SHP77 treated with DMSO at 0.1 percent for 48 hours (cell line): ENCODE data around the gene CYP2W1.

Experiments used
- DNase-seq: peaks from one replicate; lab custom pipeline; 2025; lab: John Stamatoyannopoulos, UW

CYP2W1 gene

GRCh38 chr7:982511-983003 lies 424 bp upstream of the CYP2W1 start:
- no peak for DNase-seq

GRCh38 chr7:983616-984071 lies 663 bp downstream of the CYP2W1 start:
- DNase-seq = no peak

DNA sequence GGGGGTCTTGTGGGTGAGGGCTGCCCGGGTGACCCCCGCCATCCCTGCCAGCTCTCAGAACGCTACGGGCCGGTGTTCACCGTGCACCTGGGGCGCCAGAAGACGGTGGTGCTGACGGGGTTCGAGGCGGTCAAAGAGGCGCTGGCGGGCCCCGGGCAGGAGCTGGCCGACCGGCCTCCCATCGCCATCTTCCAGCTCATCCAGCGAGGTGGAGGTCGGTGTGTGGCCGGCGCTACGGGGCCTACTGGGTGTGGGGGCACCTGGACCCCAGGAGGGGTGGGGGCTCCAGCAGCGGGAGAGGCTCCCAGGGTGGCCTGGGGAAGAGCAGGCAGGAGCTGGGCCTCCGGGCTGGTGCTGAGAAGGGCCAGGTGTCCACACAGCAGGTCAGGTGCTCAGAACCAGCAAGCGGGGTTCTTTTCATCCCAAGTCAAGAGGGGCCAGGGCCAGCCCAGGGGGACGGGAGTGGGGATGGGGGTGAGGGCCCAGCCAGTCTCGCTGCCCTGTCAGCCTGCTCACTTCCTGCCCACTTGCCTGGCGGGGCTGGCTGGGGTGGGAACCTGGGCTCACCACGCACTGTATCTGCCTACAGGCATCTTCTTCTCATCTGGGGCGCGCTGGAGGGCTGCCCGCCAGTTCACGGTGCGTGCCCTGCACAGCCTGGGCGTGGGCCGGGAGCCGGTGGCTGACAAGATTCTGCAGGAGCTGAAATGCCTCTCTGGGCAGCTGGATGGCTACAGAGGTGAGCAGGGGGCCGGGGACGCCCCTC lies 1.6 kb downstream of the CYP2W1 start:
- no peak for DNase-seq

DNA sequence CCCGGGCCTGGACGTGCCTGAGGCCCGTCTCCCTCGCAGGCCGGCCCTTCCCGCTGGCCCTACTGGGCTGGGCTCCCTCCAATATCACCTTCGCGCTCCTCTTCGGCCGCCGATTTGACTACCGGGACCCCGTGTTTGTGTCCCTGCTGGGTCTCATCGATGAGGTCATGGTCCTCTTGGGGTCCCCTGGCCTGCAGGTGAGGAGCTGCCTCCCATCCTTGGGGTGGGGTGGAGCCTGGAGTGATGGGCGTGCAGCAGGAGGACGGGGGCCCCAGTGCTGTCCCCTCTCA lies 2.1 kb downstream of the CYP2W1 start:
- DNase-seq = no peak

GRCh38 chr7:985915-986741 lies 3.1 kb downstream of the CYP2W1 start:
- no peak for DNase-seq

DNA sequence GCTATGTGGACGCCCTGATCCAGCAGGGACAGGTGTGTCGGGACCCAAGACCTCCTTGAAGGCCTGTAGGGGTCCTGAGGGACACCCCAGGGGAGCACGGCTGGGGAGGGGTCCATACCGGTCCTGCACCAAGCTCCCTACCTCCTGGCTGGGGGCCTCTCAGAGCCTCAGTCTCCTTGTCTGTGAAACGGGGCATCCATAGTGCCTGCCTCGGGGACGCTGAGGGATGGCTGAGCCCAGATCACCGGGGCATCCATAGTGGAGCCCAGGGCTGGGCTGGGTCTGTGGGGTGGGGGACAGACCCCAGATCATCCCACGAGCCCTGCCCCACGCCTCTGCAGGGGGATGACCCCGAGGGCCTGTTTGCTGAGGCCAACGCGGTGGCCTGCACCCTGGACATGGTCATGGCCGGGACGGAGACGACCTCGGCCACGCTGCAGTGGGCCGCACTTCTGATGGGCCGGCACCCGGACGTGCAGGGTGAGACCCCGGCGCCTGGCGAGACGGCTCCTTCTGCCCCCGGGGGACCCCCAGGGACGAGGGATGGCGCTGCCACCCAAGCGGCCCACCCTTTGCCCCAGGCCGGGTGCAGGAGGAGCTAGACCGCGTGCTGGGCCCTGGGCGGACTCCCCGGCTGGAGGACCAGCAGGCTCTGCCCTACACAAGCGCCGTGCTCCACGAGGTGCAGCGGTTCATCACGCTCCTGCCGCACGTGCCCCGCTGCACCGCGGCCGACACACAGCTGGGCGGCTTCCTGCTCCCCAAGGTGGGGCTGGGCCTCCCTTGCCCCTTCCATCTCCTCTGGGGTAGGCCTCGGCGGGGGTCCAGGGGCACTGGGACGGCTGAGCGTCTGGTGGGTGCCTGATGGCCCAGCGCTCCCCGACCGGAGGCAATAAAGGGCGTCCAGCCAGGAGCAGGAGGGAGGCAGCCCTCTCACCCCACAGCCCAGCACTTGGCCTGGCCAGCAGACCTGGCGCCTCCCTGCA lies 4.1 kb downstream of the CYP2W1 start:
- no peak for DNase-seq

- no peak for DNase-seq
Measured at GRCh38 chr7:987909-988308, 4.9 kb downstream of the CYP2W1 start.

DNA sequence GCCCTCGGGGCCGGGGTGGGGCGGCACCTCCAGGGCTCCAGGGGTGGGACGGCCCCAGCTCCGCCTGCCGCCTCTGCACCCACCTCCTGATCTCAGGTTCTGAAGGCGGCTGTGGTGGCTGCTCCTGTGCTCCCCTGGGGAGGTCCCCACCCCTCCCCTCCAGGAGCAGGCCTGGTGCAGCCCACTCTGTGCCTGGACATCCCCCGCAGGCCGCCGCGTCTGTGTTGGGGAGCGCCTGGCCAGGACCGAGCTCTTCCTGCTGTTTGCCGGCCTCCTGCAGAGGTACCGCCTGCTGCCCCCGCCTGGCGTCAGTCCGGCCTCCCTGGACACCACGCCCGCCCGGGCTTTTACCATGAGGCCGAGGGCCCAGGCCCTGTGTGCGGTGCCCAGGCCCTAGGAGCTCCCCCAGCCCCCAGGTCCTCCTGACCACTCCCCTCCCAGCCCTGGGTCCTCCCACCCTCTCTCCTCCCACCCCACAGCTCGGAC lies 5.5 kb downstream of the CYP2W1 start:
- no peak for DNase-seq

DNA sequence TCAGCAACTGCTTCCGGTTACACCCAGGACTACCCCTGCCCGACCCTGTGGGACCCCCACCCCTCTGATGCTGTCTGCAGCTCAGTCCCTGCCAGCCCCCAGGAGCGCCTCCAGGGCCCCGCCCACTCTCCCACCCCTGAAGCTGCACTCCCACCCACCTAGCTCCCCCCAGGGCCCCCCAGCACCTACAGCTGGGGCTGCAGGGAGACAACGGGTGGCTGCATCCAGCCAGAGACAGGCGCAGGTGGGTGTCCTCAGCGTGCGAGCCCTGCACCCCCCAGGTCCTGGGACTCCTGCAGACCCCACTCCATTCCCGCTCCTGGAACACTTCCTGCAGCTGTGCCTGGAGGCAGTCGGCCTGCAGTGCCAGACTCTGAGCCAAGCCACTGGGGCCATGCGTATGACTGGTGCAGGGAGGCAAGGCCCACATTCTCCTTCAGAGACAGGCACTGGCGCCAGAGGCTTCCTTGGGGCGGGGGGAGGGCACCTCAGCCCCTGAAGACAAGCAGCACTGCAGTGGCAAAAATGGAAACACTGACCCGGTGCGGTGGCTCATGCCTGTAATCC lies 6.1 kb downstream of the CYP2W1 start:
- no peak for DNase-seq

DNA sequence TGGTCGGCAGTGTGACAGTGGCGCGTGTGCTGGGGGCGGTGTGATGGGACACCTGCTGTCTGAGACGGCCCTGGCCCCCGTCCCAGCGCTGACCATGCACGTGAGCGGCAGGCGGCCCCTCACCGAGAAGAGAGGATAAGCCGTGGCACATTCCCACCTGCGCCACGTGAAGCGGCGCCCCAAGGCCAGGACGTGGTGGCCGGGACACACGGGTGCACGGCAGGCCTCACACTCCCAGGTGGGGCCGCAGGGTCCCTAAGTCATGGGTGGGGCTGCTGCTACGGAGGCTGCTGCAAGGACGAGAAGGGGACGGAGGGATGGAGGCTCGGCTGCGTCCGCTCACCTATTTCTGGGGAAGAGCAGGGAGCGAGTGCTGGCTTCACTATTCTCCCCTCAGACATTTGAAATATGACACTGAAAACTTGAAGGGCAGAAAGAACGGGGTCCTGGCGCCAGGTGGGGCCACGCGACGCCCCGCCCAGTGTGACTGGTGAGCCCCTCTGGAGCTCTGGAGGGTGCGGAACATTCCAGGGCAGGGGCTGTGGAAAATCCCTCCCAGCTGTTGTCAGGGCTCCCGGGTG lies 7.5 kb downstream of the CYP2W1 start:
- DNase-seq = no peak

DNA sequence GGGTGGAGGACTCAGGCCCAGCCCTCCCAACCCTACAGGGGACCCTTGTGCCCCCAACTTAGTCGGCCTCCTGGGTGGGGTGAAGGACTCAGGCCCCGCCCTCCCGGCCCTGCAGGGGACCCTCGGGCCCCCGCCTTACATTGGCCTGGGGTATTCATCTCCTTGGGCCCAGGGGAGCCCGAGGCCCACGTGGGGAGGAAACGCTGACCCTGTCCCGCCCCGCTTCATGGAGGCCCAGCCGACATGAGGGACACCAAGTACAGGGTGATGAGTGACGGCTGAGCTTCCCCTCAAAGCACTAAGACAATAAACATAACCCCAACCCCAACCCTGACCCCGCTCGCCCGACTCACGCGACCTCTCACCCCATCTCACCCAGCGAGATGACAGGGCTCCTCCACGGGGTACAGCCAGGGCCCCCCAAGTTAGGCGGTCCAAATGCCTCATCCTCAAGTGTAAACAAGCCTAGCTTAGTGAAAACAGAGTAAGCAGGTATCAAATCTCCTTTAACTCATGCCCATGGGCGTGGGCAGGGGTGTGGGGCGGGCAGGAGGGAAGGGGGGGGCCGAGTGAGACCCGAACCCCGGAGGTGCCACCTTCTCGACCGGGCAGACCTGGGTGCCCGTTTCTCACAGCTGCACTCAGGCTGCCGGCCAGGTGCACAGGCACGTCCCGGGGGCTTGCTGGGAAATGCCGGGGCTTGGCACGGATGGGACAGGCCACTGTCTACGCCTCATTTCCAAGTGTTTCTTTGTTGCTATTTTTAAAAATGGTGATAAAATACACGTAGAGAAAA lies 8.2 kb downstream of the CYP2W1 start:
- DNase-seq = no peak

- DNase-seq = no peak
Measured at GRCh38 chr7:991729-992656, 9.0 kb downstream of the CYP2W1 start.

DNA sequence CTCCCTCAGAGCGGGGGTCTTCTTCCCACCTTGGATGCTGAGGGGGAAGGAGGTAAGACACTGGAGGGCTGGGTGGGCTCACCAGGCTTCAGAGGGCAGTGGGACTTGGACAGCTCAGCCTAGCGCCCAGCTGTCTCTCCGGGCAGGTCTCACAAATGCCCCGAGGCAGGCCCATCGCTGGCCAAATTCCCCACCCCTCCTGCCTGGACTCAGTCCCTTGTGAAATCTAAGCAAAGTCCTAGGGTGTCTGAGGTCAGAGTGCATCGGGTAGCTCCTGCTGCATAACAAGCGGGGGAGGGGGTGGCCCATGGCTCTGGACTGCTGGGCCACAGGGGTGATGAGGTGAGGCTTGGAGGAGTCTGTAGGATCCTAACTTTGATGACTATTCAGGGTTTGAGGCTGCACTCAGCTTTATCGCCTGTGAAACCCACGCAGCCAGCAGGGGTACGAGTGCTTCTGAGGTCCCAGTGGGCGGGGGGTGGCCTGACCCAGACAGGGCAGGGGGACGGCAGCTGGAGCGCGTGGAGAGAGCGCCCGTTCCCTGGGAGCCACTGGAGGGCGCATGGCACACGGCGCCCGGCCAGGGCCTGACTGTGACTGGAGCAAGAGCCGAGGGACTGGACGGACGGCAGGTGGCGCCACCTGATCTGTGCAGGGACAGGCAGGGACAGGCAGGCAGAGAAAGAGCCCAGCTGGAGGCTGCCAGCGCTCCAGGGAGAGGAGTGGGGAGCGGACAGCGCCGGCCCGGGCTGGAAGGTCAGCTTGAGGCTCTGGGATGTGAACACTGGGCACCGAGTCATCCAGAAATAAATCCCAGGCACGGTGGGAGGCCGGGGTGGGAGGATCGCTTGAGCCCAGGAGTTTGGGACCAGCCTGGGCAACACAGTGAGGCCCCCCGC lies 10.0 kb downstream of the CYP2W1 start:
- DNase-seq = peak; percentile 97

DNA sequence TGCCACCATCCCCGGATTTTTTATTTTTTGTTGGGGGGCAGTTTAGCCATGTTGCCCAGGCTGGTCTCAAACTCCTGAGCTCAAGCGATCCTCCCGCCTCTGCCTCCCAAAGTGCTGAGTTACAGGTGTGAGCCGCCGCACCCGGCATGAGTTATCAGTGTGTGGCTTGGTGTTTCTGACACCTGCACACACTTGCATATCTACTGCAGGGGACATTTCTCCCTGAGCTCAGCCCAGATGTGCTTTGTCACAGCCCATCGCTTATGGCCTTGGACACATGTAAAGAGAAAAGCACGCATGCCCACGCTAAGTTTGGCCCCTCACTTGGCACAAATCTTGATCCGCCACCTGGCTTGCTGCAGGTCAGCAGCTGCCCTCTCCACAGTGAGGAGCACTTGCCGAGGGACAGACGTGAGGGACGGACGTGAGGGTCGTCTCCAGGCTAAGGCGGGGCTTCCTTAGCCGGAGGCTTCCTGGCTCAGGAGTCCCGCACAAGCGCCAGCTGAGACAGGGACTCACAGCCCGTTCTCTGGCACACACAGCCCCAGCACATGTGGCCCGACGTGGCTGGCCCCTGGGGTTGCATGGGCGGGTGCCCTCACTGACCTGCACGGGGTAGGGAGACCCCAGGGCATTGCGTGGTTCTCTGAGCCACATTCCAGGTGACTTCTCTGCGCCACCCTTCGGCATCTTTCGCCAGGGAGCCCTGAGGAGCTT lies 11.8 kb downstream of the CYP2W1 start:
- DNase-seq = no peak

- DNase-seq = no peak
Measured at GRCh38 chr7:995571-995970, 12.6 kb downstream of the CYP2W1 start.

DNA sequence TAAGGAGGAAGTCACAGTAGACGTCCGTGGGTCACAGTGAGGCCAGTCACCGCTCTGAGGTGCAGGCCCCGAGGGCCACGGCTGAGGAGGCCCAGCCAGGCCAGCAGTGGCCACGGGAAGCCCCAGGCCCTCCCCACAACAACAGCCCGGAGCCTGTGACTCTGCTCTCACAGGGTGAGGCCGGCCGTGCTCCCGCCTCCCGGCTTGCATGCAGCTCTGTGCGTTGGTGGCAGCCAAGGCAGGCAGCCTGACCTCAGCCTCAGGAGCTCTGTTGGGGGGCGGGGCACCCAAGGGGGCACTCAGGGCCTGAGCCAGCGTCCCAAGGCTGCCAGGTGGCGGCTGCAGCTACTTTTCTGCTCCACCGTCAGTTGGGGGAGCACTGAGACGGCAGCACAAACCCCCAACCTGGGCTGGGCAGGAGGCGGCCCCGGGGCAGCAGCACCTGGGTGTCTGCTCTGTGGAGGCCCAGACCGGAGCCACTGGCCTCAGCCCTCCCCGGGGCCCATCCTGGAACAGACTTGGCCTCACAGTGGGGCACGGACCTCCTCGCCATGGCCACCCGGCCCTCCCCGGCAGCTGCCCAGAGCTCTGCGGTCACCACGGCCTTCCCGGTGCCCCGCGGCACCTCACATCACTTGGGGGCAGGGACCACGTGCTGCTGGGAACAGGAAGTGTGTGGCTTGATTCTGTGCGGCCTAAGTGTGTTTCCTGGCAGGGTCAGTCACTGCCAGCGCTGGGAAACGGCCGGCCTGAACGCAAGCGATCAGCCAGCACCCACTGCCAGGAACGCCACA lies 13.3 kb downstream of the CYP2W1 start:
- no peak for DNase-seq
